ENCODE data around the gene PSRC1. TPM values are rescaled to one million over a fixed set of nuclear protein-coding genes. Genes with fewer than 3 reads are reported as not detected.
A peak's percentile ranks its signal among the peaks of the same experiment; 100 is the strongest.
"Not testable (repeated sequence)": the region's sequence is repeated elsewhere in the genome, so short reads cannot be mapped to it uniquely, and the experiment has no call there.

Gene PSRC1
- 62.1 and 65.2 TPM in 2 replicates for total RNA-seq (2014; rRNA removed; shearing (Covaris generic))
- polyA plus RNA-seq (2015; cell fraction: cytosol; rRNA removed), result 28.4 and 28.5 TPM in 2 replicates
- polyA plus RNA-seq (2015; cell fraction: nucleus; rRNA removed), result 85.6 and 86.6 TPM in 2 replicates

DNA sequence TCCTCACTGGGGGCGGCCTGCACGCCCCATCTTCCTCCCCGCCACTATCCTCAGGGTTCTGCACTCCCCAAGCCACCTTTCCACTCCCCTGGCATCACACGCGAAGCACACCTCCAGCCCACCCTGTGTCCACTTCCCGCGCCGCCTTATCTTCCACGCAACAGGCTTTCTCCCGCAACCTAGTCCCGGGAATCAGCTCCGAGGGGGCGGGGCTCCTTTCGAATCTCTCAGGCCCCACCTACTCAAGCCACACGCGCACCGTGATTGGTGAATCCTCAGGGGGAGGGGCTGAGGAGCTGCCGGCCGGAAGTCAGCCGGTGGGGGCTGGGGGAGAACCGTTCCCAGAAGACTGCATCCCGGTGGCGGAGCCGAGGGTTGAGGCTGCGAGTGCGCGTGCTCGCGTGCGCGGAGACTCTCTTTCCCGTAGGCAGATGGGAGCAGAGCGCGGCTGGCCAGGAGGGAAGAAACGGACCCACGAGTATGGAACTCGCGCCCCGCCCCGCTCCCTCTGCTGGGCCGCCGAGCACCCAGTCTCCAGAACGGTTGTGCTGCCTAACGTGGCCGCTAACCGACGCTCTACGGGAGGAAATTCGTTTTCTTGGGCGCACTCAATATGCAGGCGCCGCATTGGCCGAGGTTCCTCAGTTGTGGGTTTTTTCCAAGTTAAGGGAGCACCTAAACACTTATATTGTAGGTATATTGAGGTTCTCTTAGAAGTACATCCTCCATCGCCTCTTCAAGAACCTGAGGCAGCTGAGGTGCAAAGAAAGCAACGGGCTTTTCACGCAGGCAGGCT is at the start of gene PSRC1:
PSRC1 (minus strand) TSS at position 194 of the 796 bp plus-strand sequence.
- DNase-seq (ENCODE audit: low read depth), result peak; percentile 94

GRCh38 chr1:109331113-109331512 is 48.2 kb upstream of the PSRC1 start:
- DNase-seq (ENCODE audit: low read depth), result no peak

DNA sequence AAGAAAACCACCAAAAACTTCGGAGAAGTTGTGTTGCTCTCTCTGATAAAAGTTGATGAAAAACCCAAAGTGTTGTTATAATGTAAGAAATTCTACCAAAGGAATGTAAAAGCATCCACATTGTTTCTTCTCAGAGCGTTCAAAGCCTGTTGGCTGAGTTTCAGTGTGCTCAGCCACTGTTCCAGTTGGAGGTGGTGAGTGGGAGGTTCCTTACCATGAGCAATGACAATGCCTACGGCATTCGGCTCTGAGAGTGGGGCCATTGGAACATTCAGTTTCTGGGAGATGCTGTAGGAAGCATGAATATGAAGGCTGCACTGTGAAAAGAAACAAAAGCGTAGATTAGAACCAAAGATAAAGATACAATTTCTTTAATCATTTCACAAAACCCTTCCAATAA is 44.3 kb upstream of the PSRC1 start:
- DNase-seq (ENCODE audit: low read depth), result no peak

DNA sequence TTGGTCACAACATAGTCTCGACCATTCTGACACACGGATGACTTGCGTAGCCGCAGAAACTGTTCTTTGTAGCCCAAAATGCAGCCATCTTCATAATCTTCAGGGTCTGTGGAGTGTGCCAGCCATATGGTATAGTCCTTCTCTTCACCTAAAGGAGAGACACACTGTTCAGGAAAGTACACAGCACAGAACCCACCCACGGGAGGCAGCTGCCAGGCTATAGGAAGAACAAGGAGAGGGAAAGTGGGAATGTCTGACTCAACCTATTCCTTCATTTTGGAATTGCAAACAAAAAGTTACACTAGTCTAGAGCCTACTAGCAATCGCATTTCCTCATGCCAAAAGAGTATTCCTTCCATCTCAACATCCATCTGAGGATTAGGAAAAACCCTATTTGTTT is 40.0 kb upstream of the PSRC1 start:
- DNase-seq (ENCODE audit: low read depth), result no peak

DNA sequence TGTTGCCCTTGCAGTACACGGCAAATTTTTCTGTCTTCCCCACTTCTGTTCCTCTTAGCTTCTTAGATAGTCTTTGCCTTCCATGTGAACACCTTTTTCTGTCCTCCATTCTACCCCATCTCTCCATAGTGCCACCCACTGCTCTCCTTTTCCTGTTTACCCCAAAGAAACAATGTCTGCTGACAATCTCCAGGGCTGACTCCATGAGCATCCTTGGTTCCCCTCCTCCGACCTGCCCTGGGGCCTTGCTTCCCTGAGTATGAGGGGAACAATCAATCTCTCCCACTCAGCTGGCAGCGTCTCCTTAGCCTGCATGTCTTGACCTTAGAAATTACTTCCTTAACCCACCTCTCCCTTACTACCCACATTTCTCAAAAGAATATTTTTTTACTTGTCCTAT is 36.2 kb upstream of the PSRC1 start:
- DNase-seq (ENCODE audit: low read depth), result no peak

- no peak for DNase-seq (ENCODE audit: low read depth)
Observed at GRCh38 chr1:109316506-109316905, 33.6 kb upstream of the PSRC1 start.

DNA sequence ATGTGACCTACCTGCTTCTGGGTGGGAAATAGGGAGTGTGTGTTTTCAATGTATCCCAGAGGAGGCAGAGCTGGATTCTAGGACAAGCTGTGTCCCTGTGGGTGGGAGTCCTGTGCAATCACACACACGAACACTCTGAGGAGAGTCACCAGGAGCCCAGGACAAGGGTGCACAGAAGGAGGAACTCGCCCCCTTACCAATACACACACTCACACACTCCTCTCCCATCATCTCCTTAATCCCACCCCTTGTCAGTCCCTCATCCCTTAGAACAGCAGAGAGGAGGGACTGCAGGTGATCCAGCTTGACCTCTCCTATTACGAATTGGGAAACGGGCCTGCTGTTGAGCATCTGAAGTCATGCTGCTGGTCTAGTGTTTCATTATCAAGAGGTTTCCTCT is 32.3 kb upstream of the PSRC1 start:
- no peak for DNase-seq (ENCODE audit: low read depth)

DNA sequence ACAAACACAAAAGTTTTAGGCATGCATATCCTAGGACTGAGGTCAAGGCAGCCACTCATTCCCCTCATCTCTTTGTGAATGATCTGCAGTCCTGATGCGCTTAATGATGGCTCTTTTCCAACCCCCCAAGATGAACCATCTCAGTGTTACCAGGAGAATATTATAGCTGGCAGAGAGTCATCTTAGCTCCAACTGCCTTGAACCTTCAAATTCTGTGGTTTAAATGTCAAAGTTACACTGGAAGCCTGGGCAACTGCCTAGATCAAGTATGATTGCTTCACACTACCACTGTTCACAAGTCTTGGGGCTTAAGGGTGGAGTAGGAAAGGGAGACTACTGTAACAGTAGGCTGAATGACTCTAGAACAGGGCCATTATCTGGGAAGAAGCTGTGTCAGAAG is 31.9 kb upstream of the PSRC1 start:
- no peak for DNase-seq (ENCODE audit: low read depth)

DNA sequence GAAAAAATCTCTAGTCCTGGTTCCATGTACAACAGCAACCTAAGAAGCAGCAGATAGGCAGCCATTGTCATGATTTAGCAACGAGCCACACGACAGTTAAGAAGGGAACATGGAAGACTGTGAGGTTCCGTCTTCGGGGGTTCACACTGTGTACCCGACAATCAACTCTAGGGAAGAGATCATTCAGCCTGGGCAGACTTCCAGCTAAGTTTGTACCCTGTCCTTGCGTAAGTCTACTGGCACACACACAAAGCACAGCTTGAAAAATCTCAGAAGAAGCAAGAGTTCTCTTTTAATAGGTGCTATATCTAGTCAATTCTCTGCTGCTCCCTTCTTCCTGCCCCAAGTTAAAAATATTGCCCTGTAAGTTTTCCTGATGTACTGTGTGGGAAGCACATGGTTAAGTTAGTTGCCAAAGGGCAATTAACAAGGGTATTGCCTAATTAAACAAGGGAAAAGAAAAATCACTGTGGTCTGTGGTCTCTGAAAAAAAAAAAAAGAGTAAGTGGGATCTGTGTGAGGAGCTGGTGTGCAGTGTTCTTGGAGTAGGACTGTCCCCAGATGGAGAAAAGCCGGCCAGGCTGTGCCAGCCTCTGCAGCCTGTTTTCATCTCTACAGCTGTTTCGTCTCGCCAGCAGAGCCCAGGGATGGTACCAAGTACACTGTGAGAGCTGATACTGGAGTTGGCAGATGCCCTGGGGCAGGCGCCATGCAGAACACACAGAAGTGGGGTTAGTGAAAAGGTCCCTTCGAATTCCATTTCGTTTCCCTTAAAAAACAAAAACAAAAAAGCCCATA is 30.2 kb upstream of the PSRC1 start:
- DNase-seq (ENCODE audit: low read depth), result no peak

DNA sequence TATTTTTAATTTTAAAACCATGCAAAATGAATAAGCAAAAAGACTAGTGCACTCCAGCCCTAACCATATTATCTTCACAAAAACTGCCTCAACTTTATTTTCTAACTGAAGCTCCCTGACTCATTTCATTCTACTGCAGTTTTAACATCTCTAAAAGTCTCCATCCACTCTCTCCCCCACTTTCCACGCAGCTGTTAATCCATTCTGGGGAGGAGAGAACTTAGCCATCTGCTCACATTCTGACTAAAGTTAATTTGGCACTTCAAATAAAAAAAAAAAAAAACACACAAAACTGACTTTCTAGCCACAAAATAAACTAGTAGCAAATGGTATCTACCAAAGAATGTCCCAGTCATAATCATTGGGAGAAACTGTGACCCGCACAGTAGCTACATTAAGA is 29.3 kb upstream of the PSRC1 start:
- DNase-seq (ENCODE audit: low read depth), result no peak

DNA sequence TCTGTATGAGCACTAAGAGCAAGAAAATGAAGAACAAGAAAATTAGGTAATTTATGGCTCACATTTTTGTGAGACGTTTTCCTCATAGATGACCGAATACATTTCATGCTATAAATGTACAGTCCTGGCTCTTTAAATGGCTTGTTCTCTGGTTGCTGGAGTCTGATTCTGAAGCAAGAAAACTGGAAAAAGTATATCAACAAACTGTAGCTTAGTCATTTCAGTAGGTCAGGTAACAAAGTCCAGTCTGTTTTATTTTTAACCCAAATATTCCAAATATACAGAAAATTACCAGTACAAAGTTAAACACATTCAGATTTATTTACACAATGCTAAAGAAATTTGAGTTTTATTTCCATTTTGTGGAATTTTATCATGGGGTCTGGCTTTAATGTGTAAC is 26.4 kb upstream of the PSRC1 start:
- no peak for DNase-seq (ENCODE audit: low read depth)

DNA sequence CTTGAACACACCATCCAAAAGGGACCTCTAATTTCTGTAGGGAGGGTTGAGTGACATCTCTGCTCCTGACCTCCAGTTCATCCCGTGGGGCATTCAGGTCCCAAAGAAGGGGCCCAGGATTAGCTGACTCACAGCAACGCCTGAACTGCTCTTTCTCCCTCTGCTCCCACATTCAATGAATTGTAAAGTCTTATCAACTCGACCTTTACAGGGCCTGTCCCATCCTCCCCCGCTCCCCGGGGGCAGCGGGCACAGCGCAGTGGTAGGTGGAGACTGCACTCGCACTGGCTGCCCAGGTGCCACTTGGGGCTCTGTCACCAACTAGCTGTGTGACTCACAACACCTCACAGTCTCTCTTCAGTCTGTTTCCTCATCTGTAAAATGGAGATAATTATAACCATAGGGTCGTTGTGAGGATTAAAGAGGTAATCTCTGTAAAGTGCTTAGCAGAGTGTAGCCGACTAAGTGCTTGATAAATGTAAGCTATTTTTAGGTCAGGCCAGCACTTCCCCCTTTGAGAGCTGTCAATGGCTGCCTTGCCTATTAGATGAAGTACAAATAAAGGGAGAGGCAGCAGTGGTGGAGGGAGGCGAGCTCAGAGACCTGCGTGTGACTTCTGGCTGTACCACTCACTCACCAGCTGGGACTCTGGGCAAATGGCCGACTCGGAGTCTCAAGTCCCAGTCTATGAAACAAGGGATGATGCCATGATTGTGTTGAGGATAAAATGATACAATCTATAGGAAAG is 24.5 kb upstream of the PSRC1 start:
- no peak for DNase-seq (ENCODE audit: low read depth)

GRCh38 chr1:109306832-109307273 is 23.9 kb upstream of the PSRC1 start, which contains the start of gene MYBPHL:
MYBPHL (minus strand) TSS chr1:109307011; CDS start chr1:109306991, 20 bp downstream.
- DNase-seq (ENCODE audit: low read depth), result no peak

DNA sequence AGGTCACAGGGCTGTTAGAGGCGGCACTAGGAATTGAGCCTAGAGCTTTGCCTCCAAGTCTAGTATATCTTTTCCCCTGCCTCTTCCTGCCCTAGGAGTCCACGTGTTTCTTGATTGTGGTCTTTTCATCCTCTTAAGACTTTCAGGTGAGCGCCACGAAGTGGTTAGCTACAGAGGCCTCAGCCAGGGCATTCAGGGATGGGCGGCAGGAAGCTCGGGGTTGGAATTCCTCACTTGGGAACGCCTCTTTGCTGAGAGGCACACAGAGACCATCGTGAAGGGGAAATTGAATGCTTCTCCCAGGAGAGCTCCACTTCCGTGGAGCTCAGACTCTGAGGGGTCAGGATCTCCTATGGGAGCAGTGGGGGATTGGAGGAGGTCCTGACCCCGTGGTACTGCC is 23.0 kb upstream of the PSRC1 start:
- not testable (repeated sequence) for DNase-seq (ENCODE audit: low read depth)

DNA sequence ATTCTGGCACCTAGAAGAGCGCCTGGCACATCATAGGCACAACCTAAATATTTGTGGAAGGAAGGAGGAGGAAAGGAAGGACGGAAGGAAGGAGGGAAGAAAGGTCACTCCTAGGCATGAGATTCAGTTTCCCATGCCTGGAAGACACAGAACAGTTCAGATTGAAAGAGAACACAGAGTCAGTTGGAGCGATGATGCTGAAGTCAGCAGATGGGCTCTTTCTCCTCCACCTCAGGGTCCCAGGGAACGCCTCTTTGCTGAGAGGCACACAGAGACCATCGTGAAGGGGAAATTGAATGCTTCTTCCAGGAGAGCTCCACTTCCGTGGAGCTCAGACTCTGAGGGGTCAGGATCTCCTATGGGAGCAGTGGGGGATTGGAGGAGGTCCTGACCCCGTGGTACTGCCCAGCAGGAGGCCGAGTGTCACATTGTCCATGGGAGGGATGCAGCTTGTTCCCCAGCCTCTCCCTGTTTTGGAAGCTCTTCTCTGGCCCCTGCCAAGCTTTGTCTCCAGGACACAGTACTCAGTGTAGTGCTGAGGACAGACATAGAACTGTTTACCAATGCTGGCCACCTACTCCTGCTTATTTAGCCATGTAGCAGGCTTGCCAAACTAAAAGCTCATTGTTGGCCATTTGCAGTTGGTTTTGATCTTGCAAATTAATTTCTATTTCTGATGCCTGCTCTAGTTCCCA is 21.4 kb upstream of the PSRC1 start:
- no peak for DNase-seq (ENCODE audit: low read depth)

DNA sequence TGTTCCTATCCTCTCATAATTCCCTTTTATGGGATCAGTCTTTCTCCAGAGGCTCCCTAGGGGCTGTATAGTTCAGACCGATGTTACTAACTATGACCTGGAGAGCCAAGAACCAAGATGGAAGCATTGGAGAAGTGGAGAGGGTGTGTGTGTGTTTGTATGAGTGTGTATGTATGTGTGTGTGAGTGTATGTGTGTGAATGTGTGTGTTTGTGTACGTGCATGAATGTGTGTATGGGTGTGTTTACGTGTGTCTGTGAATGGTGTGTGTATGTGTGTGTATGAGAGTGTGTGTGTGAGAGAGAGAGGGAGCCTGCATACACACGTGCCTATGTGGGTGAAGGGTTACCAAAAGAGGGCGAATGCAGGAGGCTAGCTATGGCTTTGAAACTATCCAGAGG is 18.9 kb upstream of the PSRC1 start:
- no peak for DNase-seq (ENCODE audit: low read depth)

DNA sequence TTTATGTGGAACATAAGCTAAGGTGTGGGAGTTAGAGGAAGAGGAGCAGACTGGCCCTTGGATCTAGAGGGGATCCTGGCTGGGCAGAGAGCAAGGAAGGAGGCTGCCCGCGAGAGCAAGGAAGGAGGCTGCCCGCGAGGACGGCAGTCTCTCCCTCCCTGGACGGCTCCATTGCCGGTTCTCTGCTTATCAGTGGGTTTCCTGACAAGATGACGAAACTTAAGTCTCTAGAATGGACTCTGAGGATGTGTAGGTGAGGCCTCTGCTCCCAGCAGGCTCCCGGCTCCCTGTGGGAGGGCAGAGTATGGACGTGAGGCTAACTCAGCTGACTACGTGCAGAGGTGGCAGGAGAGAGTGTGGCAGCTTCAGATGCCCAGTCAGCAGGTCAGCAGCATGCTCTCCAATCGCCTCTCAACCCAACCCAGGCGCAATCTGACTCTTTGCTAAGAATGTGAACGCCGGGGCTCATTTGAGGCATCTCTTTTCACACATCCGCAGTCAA is 17.8 kb upstream of the PSRC1 start:
- DNase-seq (ENCODE audit: low read depth), result no peak

- peak; percentile 89 for DNase-seq (ENCODE audit: low read depth)
Observed at GRCh38 chr1:109299558-109300343, 16.8 kb upstream of the PSRC1 start.

DNA sequence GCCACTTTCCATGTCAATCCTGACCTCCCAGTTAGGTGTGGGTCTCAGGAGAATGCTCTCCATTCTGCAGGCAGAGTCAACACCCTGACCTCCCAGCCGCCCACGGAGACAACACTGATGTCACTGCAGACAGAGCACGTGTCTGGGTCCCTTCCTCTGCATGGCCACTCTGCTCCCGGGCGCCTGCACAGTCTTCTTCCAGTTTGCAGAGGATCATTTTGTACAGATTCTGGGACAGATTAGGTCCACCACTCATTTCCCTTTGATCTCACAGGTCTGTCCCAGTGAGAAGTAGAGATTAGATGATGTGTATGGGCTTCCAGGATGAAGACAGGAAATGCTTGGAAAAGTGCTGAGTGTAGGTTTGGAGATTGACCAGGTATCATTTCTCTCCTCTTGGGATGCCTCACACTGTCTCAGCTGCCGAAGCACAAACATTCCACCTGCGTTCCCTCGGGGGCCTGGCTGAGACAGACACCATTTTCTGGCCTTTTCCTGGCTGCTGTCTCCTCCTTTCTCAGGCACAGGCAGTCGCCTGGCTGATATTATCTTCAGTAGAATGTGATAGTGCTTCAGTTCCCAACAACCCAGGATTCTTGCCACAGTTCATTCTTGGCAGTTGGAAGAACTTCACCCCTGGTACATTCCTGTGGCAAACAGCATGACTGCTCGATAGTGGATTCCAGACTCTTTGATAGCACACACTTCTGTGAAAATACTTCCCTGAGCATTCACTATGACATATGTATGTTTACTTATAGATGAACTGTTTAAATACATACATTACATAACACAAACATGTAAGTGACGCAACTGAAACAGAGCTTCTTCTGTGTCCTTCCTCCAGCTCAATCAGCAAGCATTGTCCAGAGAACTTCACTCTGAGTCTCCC is 16.0 kb upstream of the PSRC1 start:
- peak; percentile 70 for DNase-seq (ENCODE audit: low read depth)
